Body of pancreas (tissue), 4 donors: ENCODE results near the gene TEAD4.
A peak's percentile ranks its signal among the peaks of the same experiment; 100 is the strongest.

Experiments
- POLR2A ChIP-seq, 3 donors: fragments of 450-650 bp; IDR thresholded peaks; one replicate each; pipeline ENCODE4 v1.6.1; 2016; ENCODE audit warnings: antibody characterized with exemption in 3 of 3, mild to moderate bottlenecking in 2 of 3
- TF ChIP-seq, protein P1 (sequence below), 7 experiments: fragments of 450-650 bp in 4 of 7; fragments of 200-600 bp in 3 of 7; sonication (generic) in 3 of 7; IDR thresholded peaks; one replicate each; pipeline ENCODE4 v1.5.1; 2016 to 2019; ENCODE audit warnings: antibody characterized with exemption in 7 of 7

DNA sequence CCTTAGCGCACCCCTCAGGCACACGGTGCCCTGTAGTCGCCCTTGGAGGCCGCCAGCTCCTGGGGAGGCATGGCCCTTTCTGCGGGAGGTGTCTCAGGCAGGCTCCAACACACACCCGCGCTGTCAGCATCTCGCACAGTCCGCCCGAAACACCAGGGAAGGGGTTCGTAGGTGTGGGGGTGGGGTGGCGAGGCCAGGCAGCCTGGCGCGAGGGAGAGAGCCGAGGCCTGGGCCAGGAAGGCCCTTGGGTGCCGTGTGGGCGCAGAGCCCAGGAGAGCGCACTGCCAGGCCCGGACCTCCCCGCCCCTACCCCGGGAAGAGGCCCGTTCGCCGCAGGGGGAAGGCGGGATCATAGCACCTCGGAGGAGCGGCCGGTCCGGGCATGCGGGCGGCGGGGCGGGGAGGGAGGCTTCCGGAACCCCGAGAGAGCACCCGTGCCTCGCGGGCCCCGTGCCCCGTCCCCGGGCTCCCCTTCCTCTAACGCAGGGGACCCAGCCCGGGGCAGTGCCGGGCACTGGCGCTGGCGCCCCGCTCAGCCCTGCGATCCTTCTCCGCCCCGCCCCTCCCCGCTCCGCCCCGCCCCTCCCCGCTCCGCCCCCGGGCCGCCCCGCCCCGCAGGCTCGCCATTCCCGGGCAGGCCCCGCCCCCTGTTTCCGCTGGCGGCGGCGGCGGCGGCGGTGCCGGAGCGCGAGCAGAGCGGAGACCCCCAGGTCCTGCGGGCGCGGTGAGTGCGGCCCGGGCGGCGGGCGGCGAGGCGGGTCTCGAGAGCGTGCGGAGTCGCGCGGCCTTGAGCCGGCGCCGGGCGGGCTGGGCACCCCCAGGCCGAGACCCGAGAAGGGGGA, 117.8 kb downstream of the TEAD4 start, which contains the start of gene TSPAN9:
- TF ChIP-seq, protein P1, sequence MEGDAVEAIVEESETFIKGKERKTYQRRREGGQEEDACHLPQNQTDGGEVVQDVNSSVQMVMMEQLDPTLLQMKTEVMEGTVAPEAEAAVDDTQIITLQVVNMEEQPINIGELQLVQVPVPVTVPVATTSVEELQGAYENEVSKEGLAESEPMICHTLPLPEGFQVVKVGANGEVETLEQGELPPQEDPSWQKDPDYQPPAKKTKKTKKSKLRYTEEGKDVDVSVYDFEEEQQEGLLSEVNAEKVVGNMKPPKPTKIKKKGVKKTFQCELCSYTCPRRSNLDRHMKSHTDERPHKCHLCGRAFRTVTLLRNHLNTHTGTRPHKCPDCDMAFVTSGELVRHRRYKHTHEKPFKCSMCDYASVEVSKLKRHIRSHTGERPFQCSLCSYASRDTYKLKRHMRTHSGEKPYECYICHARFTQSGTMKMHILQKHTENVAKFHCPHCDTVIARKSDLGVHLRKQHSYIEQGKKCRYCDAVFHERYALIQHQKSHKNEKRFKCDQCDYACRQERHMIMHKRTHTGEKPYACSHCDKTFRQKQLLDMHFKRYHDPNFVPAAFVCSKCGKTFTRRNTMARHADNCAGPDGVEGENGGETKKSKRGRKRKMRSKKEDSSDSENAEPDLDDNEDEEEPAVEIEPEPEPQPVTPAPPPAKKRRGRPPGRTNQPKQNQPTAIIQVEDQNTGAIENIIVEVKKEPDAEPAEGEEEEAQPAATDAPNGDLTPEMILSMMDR (IDR thresholded peaks at IDR 0.05) = peak in 1 of 7 experiments; percentile 0
- peak; percentile 69 to 83 (median 75) for TF ChIP-seq POLR2A (IDR thresholded peaks at IDR 0.05)
